H1 (cell line): Measurements from ENCODE around the gene COQ10B. TPM values are rescaled to one million over a fixed set of nuclear protein-coding genes. Genes with fewer than 3 reads are reported as not detected.

Experiments used
- CTCF ChIA-PET: fragments of 300-600 bp; sonication (Branson Sonifier 250); formaldehyde crosslinking; loops from one replicate; lab custom pipeline; 2021; ENCODE audit not compliant: partially characterized antibody; lab: Charles Lee
- POLR2A ChIA-PET: fragments of 300-600 bp; sonication (Branson Sonifier 250); formaldehyde crosslinking; loops from one replicate; lab custom pipeline; 2021; ENCODE audit warnings: inconsistent platforms; ENCODE audit not compliant: partially characterized antibody; lab: Charles Lee
- DNase-seq, 2 experiments: peaks; one replicate each; pipeline versions ENCODE4 v3.0.0 to v3.0.0-alpha.2; 2010 to 2022; ENCODE audit warnings: low spot score in 2 of 2, low read depth in 1 of 2, mixed read lengths in 1 of 2
- FAIRE-seq: peaks from 2 replicates; lab custom pipeline; 2011; peaks lifted over from hg19 to GRCh38; lab: Jason Lieb, UNC
- H2AFZ ChIP-seq: 2 replicates; pipeline ENCODE4 v1.8.1; 2012; ENCODE audit warnings: low read length, inconsistent platforms
- H2AK5ac ChIP-seq: 2 replicates; pipeline ENCODE4 v1.6.1; 2013; ENCODE audit warnings: low read depth, low read length
- H2BK120ac ChIP-seq: replicated peaks from 2 replicates; pipeline ENCODE3; 2013; ENCODE audit warnings: low read depth, low read length, inconsistent platforms
- H2BK12ac ChIP-seq: 2 replicates; pipeline ENCODE4 v1.6.1; 2013; ENCODE audit warnings: low read depth, low read length
- H2BK15ac ChIP-seq: 2 replicates; pipeline ENCODE4 v1.6.1; 2013; ENCODE audit warnings: low read length
- H2BK20ac ChIP-seq: 2 replicates; pipeline ENCODE4 v1.6.1; 2013; ENCODE audit warnings: low read length
- H2BK5ac ChIP-seq: 2 replicates; pipeline ENCODE4 v1.6.1; 2013; ENCODE audit warnings: low read depth, low read length
- H3K14ac ChIP-seq: 2 replicates; pipeline ENCODE4 v1.6.1; 2013; ENCODE audit warnings: inconsistent platforms; ENCODE audit not compliant: insufficient read length
- H3K18ac ChIP-seq: 2 replicates; pipeline ENCODE4 v1.6.1; 2013; ENCODE audit warnings: low read length; ENCODE audit errors: extremely low read depth
- H3K23ac ChIP-seq: 2 replicates; pipeline ENCODE4 v1.6.1; 2013; ENCODE audit warnings: inconsistent platforms; ENCODE audit not compliant: insufficient read length
- H3K23me2 ChIP-seq: 2 replicates; pipeline ENCODE4 v1.6.1; 2013; ENCODE audit warnings: low read depth, low read length
- H3K27ac ChIP-seq: 2 replicates; pipeline ENCODE4 v1.6.1; 2011; ENCODE audit warnings: low read depth, low read length, inconsistent platforms
- H3K27me3 ChIP-seq, 4 experiments: replicated peaks in 1 of 4; 1 replicate in 1 of 4; 2 replicates in 3 of 4; pipeline versions ENCODE4 v1.6.1 to v1.8.1; 2011 to 2013; ENCODE audit warnings: low read length in 3 of 4, mild to moderate bottlenecking in 3 of 4, inconsistent platforms in 2 of 4, mixed read lengths in 2 of 4, moderate library complexity in 1 of 4; ENCODE audit not compliant: control insufficient read depth in 3 of 4, insufficient read depth in 3 of 4; ENCODE audit errors: extremely low read depth in 1 of 4
- H3K36me3 ChIP-seq, 4 experiments: 2 replicates each; pipeline versions ENCODE4 v1.6.1 to v1.8.1; 2011 to 2013; ENCODE audit warnings: mild to moderate bottlenecking in 4 of 4, low read length in 3 of 4, moderate library complexity in 2 of 4, control low read depth in 1 of 4, inconsistent platforms in 1 of 4; ENCODE audit not compliant: insufficient read depth in 4 of 4, control insufficient read depth in 2 of 4
- H3K4ac ChIP-seq: replicated peaks from 2 replicates; pipeline ENCODE3; 2013; ENCODE audit warnings: low read length, low read depth, mixed read lengths, inconsistent platforms; ENCODE audit not compliant: insufficient read length
- H3K4me1 ChIP-seq, 4 experiments: replicated peaks in 1 of 4; 1 replicate in 1 of 4; 2 replicates in 3 of 4; pipeline versions ENCODE4 v1.6.1 to v1.8.1; 2011 to 2013; ENCODE audit warnings: low read length in 3 of 4, inconsistent platforms in 2 of 4, mixed read lengths in 1 of 4; ENCODE audit not compliant: insufficient read depth in 4 of 4, control insufficient read depth in 3 of 4
- H3K4me2 ChIP-seq, 2 experiments: 2 replicates each; pipeline versions ENCODE4 v1.6.1 to v1.8.1; 2011 to 2013; ENCODE audit warnings: low read depth in 2 of 2, low read length in 2 of 2, control low read depth in 1 of 2, inconsistent platforms in 1 of 2, mild to moderate bottlenecking in 1 of 2; ENCODE audit not compliant: insufficient read depth in 1 of 2
- H3K4me3 ChIP-seq, 4 experiments: fragments of 200-600, 300-600 bp in 1 of 4; sonication (generic), shearing (Covaris generic), sonication (Bioruptor Twin) in 1 of 4; 2 replicates each; pipeline versions ENCODE4 v1.5.1 to v1.8.1; 2011 to 2016; ENCODE audit warnings: low read length in 4 of 4, low read depth in 3 of 4, control low read depth in 2 of 4, inconsistent platforms in 2 of 4, mild to moderate bottlenecking in 2 of 4, mixed read lengths in 1 of 4, moderate library complexity in 1 of 4; ENCODE audit not compliant: insufficient read depth in 2 of 4; ENCODE audit errors: extremely low read depth in 1 of 4
- H3K56ac ChIP-seq: replicated peaks from 2 replicates; pipeline ENCODE3; 2013; ENCODE audit warnings: low read depth, mild to moderate bottlenecking, mixed read lengths, low read length, inconsistent platforms; ENCODE audit not compliant: insufficient read length
- H3K79me1 ChIP-seq: 2 replicates; pipeline ENCODE4 v1.6.1; 2013; ENCODE audit warnings: low read depth, low read length, control low read depth
- H3K79me2 ChIP-seq, 2 experiments: 2 replicates each; pipeline versions ENCODE4 v1.6.1 to v1.8.1; 2012 to 2013; ENCODE audit warnings: low read length in 2 of 2, mild to moderate bottlenecking in 2 of 2, inconsistent platforms in 1 of 2; ENCODE audit not compliant: insufficient read depth in 2 of 2, control insufficient read depth in 1 of 2
- H3K9ac ChIP-seq, 4 experiments: replicated peaks in 1 of 4; 1 replicate in 1 of 4; 2 replicates in 3 of 4; pipeline versions ENCODE4 v1.6.1 to v1.8.1; 2011 to 2013; ENCODE audit warnings: low read depth in 3 of 4, low read length in 3 of 4, control low read depth in 2 of 4, mild to moderate bottlenecking in 2 of 4, moderate library complexity in 2 of 4, inconsistent platforms in 1 of 4; ENCODE audit errors: extremely low read depth in 1 of 4
- H3K9me3 ChIP-seq, 2 experiments: 2 replicates each; pipeline versions ENCODE4 v1.6.1 to v1.8.1; 2012 to 2013; ENCODE audit warnings: mild to moderate bottlenecking in 2 of 2, moderate library complexity in 2 of 2, control low read depth in 1 of 2, inconsistent platforms in 1 of 2, low read depth in 1 of 2, low read length in 1 of 2, mixed read lengths in 1 of 2; ENCODE audit not compliant: insufficient read depth in 2 of 2
- H4K20me1 ChIP-seq, 2 experiments: replicated peaks in 1 of 2; 2 replicates each; pipeline versions ENCODE3 to v1.8.1; 2011 to 2013; ENCODE audit warnings: inconsistent platforms in 2 of 2, low read length in 2 of 2, mild to moderate bottlenecking in 1 of 2; ENCODE audit not compliant: insufficient read depth in 2 of 2, control insufficient read depth in 1 of 2
- H4K5ac ChIP-seq: 2 replicates; pipeline ENCODE4 v1.6.1; 2013; ENCODE audit warnings: low read length, low read depth, mixed read lengths, inconsistent platforms; ENCODE audit not compliant: insufficient read length
- H4K8ac ChIP-seq: 2 replicates; pipeline ENCODE4 v1.8.0; 2013; ENCODE audit warnings: mild to moderate bottlenecking, moderate library complexity, low read length, inconsistent platforms; ENCODE audit not compliant: insufficient read depth; ENCODE audit errors: extremely low read depth
- H4K91ac ChIP-seq: replicated peaks from 2 replicates; pipeline ENCODE3; 2013; ENCODE audit warnings: low read length, mixed read lengths, inconsistent platforms; ENCODE audit not compliant: insufficient read length
- ATF2 ChIP-seq: IDR thresholded peaks from 2 replicates; pipeline ENCODE4 v1.6.1; 2012; ENCODE audit warnings: low read length, inconsistent platforms
- CBX8 ChIP-seq: fragments of 300-800, 300-1000 bp; sonication (generic); IDR thresholded peaks from 2 replicates; pipeline ENCODE4 v1.7.1; 2016; ENCODE audit warnings: low read depth, low read length, borderline replicate concordance
- E2F6 ChIP-seq: IDR thresholded peaks from 2 replicates; pipeline ENCODE4 v1.6.1; 2012; ENCODE audit warnings: inconsistent platforms
- EGR1 ChIP-seq: IDR thresholded peaks from 2 replicates; pipeline ENCODE4 v1.6.1; 2011; ENCODE audit warnings: low read depth, low read length, borderline replicate concordance
- EP300 ChIP-seq, 2 experiments: IDR thresholded peaks; 1 replicate in 1 of 2; 2 replicates in 1 of 2; pipeline ENCODE4 v1.6.1; 2011 to 2012; ENCODE audit warnings: low read depth in 2 of 2, low read length in 2 of 2, mild to moderate bottlenecking in 2 of 2, borderline replicate concordance in 1 of 2, inconsistent platforms in 1 of 2, moderate library complexity in 1 of 2
- POLR2A ChIP-seq, 2 experiments: IDR thresholded peaks; 1 replicate in 1 of 2; 2 replicates in 1 of 2; pipeline ENCODE4 v1.6.1; 2011; ENCODE audit warnings: low read depth in 2 of 2, low read length in 2 of 2, mild to moderate bottlenecking in 2 of 2; ENCODE audit errors: control extremely low read depth in 1 of 2
- SAP30 ChIP-seq: fragments of 300-600 bp; sonication (generic); IDR thresholded peaks from 2 replicates; pipeline ENCODE4 v1.7.1; 2012; ENCODE audit warnings: low read length, moderate library complexity, mild to moderate bottlenecking, inconsistent platforms; ENCODE audit not compliant: insufficient read depth, insufficient replicate concordance
- SIRT6 ChIP-seq: IDR thresholded peaks from one replicate; pipeline ENCODE4 v1.7.1; 2012; ENCODE audit warnings: low read length, inconsistent platforms
- SRF ChIP-seq: IDR thresholded peaks from 2 replicates; pipeline ENCODE4 v1.6.1; 2011; ENCODE audit warnings: mild to moderate bottlenecking, low read depth, low read length, moderate library complexity
- WGBS, 2 experiments: shearing (Covaris generic) in 1 of 2; methylation state at CpG; one replicate each; pipeline versions ENCODE4 v1.1.6 to v1.1.7; 2013 to 2015; ENCODE audit warnings: low lambda C conversion rate in 2 of 2, mixed read lengths in 2 of 2, inconsistent platforms in 1 of 2, low coverage in 1 of 2, missing lambda C conversion rate in 1 of 2; ENCODE audit not compliant: insufficient replicate concordance in 2 of 2, insufficient coverage in 1 of 2, insufficient read length in 1 of 2; ENCODE audit errors: extremely low coverage in 1 of 2, missing lambda C conversion rate in 1 of 2; 5-methylcytosine and 5-hydroxymethylcytosine counted together
- polyA plus RNA-seq, 7 experiments: library from polyadenylated mRNA; depleted of rRNA in 3 of 7; stranded (reverse) in 5 of 7; unstranded in 2 of 7; fragments of >200 nt in 5 of 7; fragments of 200-250 nt in 2 of 7; gene quantifications; 1 replicate in 5 of 7; 2 replicates in 1 of 7; 4 replicates in 1 of 7; pipeline versions ENCODE4 v1.2.1 to v1.2.3, GENCODE V29; 2011 to 2013; ENCODE audit warnings: missing spikeins in 2 of 7, mixed read lengths in 2 of 7
- total RNA-seq: library from RNA; stranded (reverse); fragmentation: NEBNext Ultra II Directional; extraction: Animal tissue kit (Norgen Biotek cat#: 25700); gene quantifications from 2 replicates; pipeline ENCODE4 v1.2.1, GENCODE V29; 2021

COQ10B gene
- total and polyA plus RNA-seq, 2 of the 8 experiments (the other 6 are each of a cell fraction or from before 2014, with no cell fraction given) = 1.9 to 17.3 TPM

GRCh38 chr2:197498235-197498936, 45.0 kb downstream of the COQ10B start:
- H3K14ac ChIP-seq = no peak overlapping the region
- peak overlapping the region; percentile 61 to 66 for H3K4me2 ChIP-seq
- no peak overlapping the region for H3K4ac ChIP-seq
- ChIA-PET CTCF (interaction anchor here (0.6 to 1.2 kb wide), 3 partner anchors 20 to 207 kb away, joined by 3 read pairs; partner anchors contain the start of gene MARS2), POLR2A (interaction anchor here (0.6 to 15.2 kb wide), 29 partner anchors 9 to 220 kb away, joined by 3 to 270 read pairs (median 4); partner anchors contain the start of genes COQ10B, MARS2, MOB4 and SF3B1)
- DNase-seq = no peak
- peaks cover 4% of the 10 kb centered on the region; the same call in 1 of the 2 replicates for H3K23me2 ChIP-seq
- peak overlapping the region; percentile 93; the same call in 1 of the 2 replicates for H2BK5ac ChIP-seq
- WGBS, 2 experiments = 9% methylated on average over 14 of the region's 14 CpGs; no CpG with 5 or more reads in 1 of the 2 experiments
- no peak for FAIRE-seq
- peak overlapping the region; percentile 80 to 94 (median 88) for H3K9ac ChIP-seq
- H3K4me3 ChIP-seq = peak overlapping the region; percentile 85 to 94 (median 90)
- no peaks in the 10 kb centered on the region for H3K27me3 ChIP-seq
- H2BK15ac ChIP-seq = no peak overlapping the region
- peaks cover 11 to 18% of the 10 kb centered on the region in 2 experiments for H4K20me1 ChIP-seq
- no peak overlapping the region for H4K91ac ChIP-seq
- peaks cover 24 to 76% (median 51%) of the 10 kb centered on the region in 4 experiments for H3K36me3 ChIP-seq
- no peaks in the 10 kb centered on the region for H3K9me3 ChIP-seq
- 0 out of 2 replicates have a peak, but pooled peaks cover 2% of the 10 kb centered on the region for H3K79me1 ChIP-seq
- peak overlapping the region; percentile 83 for H3K56ac ChIP-seq
- peak overlapping the region; percentile 96 for H4K8ac ChIP-seq
- no peak overlapping the region for H2AFZ ChIP-seq
- no peak overlapping the region for H2BK120ac ChIP-seq
- no peak overlapping the region for H2BK20ac ChIP-seq
- peaks cover 2 to 7% (median 4%) of the 10 kb centered on the region in 4 experiments; a peak in 5 of 7 replicates for H3K4me1 ChIP-seq
- no peak overlapping the region; the same call in 1 of the 2 replicates for H2BK12ac ChIP-seq
- no peak overlapping the region for H3K23ac ChIP-seq
- peak overlapping the region; percentile 49 for H4K5ac ChIP-seq
- no peak overlapping the region for H3K18ac ChIP-seq
- no peak overlapping the region for H2AK5ac ChIP-seq
- H3K27ac ChIP-seq = no peak overlapping the region; the same call in 1 of the 2 replicates
- H3K79me2 ChIP-seq = peaks cover 50 to 86% of the 10 kb centered on the region in 2 experiments
- no peak for TF ChIP-seq POLR2A (IDR thresholded peaks at IDR 0.05; ENCODE audit: control extremely low read depth in 1 of 2, low read depth in 2 of 2, low read length in 2 of 2)
- TF ChIP-seq SAP30 = no peak
- no peak for TF ChIP-seq CBX8
- no peak for TF ChIP-seq SRF
- no peak for TF ChIP-seq EP300 (IDR thresholded peaks at IDR 0.05; ENCODE audit: borderline replicate concordance in 1 of 2, low read depth in 2 of 2, low read length in 2 of 2)
- TF ChIP-seq EGR1 = no peak
- TF ChIP-seq E2F6 = no peak
- no peak for TF ChIP-seq ATF2
- TF ChIP-seq SIRT6 = no peak
